WERI-Rb-1 (cell line): ENCODE data around the gene BCO2.

Source experiments
- DNase-seq: peaks from one replicate; pipeline ENCODE4 v3.0.0-alpha.2; 2020
- H3K27ac ChIP-seq: fragments of 250-450 bp; sonication (Bioruptor Pico); 2 replicates; pipeline ENCODE4 v1.5.1; 2020; ENCODE audit warnings: mild to moderate bottlenecking, moderate library complexity
- H3K27me3 ChIP-seq: fragments of 250-450 bp; sonication (Bioruptor Pico); 2 replicates; pipeline ENCODE4 v1.5.1; 2021; ENCODE audit warnings: mild to moderate bottlenecking, low read depth, moderate library complexity; ENCODE audit not compliant: insufficient read depth, severe bottlenecking
- H3K36me3 ChIP-seq: fragments of 250-450 bp; sonication (Bioruptor Pico); 2 replicates; pipeline ENCODE4 v1.5.1; 2020; ENCODE audit warnings: mild to moderate bottlenecking, moderate library complexity
- H3K4me3 ChIP-seq: 2 replicates; pipeline ENCODE4 v1.5.1; 2011; ENCODE audit warnings: low read depth, mild to moderate bottlenecking, control low read depth, low read length
- H3K9me3 ChIP-seq: fragments of 250-450 bp; sonication (Bioruptor Pico); 2 replicates; pipeline ENCODE4 v1.5.1; 2021; ENCODE audit warnings: mild to moderate bottlenecking, moderate library complexity; ENCODE audit not compliant: severe bottlenecking
- CTCF ChIP-seq: IDR thresholded peaks from 2 replicates; pipeline ENCODE4 v1.5.1; 2011; ENCODE audit warnings: low read depth, mild to moderate bottlenecking, control low read depth, inconsistent platforms, low read length

BCO2 gene

GRCh38 chr11:112229746-112230433 is 54.6 kb downstream of the BCO2 start:
- H3K36me3 ChIP-seq: peaks cover 24% of the 10 kb centered on the region
- no peak overlapping the region for H3K27ac ChIP-seq
- H3K4me3 ChIP-seq: no peak overlapping the region
- no peaks in the 10 kb centered on the region for H3K27me3 ChIP-seq
- no peak for TF ChIP-seq CTCF
- no peak for DNase-seq
- no peaks in the 10 kb centered on the region for H3K9me3 ChIP-seq

GRCh38 chr11:112231952-112232351 is 56.6 kb downstream of the BCO2 start:
- H3K9me3 ChIP-seq: no peaks in the 10 kb centered on the region
- no peaks in the 10 kb centered on the region for H3K27me3 ChIP-seq
- no peak for DNase-seq
- H3K4me3 ChIP-seq: no peak overlapping the region
- TF ChIP-seq CTCF: no peak
- no peak overlapping the region for H3K27ac ChIP-seq
- peaks cover 37% of the 10 kb centered on the region for H3K36me3 ChIP-seq

- no peak overlapping the region for H3K27ac ChIP-seq
- DNase-seq: no peak
Measured at GRCh38 chr11:112235750-112236390, 60.6 kb downstream of the BCO2 start.

GRCh38 chr11:112237451-112237850 is 62.1 kb downstream of the BCO2 start:
- Histone ChIP-seq H3K27me3 (no peaks in the 10 kb centered on the region), H3K9me3 (no peaks in the 10 kb centered on the region), H3K4me3 (no peak overlapping the region), H3K36me3 (peaks cover 20% of the 10 kb centered on the region), H3K27ac (no peak overlapping the region)
- TF ChIP-seq CTCF: no peak
- DNase-seq: no peak

More at GRCh38 chr11:112235750-112236390, 60.6 kb downstream of the BCO2 start:
- no peak overlapping the region for H3K4me3 ChIP-seq
- H3K36me3 ChIP-seq: peaks cover 25% of the 10 kb centered on the region
- no peaks in the 10 kb centered on the region for H3K27me3 ChIP-seq
- H3K9me3 ChIP-seq: no peaks in the 10 kb centered on the region
- TF ChIP-seq CTCF: no peak

GRCh38 chr11:112238041-112238440 is 62.7 kb downstream of the BCO2 start:
- no peaks in the 10 kb centered on the region for H3K27me3 ChIP-seq
- H3K9me3 ChIP-seq: no peaks in the 10 kb centered on the region
- H3K36me3 ChIP-seq: peaks cover 20% of the 10 kb centered on the region
- DNase-seq: no peak
- H3K4me3 ChIP-seq: no peak overlapping the region
- no peak for TF ChIP-seq CTCF
- H3K27ac ChIP-seq: no peak overlapping the region

- no peaks in the 10 kb centered on the region for H3K27me3 ChIP-seq
- no peaks in the 10 kb centered on the region for H3K9me3 ChIP-seq
- peaks cover 12% of the 10 kb centered on the region for H3K36me3 ChIP-seq
- TF ChIP-seq CTCF: no peak
- H3K27ac ChIP-seq: no peak overlapping the region
- H3K4me3 ChIP-seq: no peak overlapping the region
- no peak for DNase-seq
Measured at GRCh38 chr11:112241486-112241885, 66.2 kb downstream of the BCO2 start.
